HG02981 (cell line): Measurements from ENCODE around the gene C16orf96.

Source experiments
- ATAC-seq: cut with Tn5 transposase; IDR thresholded peaks from one replicate; pipeline ENCODE4 v1.9.1; 2021; ENCODE audit warnings: mild to moderate bottlenecking, moderate library complexity; ENCODE audit not compliant: unreplicated experiment

The C16orf96 gene

GRCh38 chr16:4641306-4641687, 85.2 kb downstream of the C16orf96 start:
- ATAC-seq, result no peak

GRCh38 chr16:4641895-4642294, 85.8 kb downstream of the C16orf96 start:
- no peak for ATAC-seq

GRCh38 chr16:4646773-4647643, 90.9 kb downstream of the C16orf96 start:
- ATAC-seq, result no peak

GRCh38 chr16:4647644-4647980, 91.5 kb downstream of the C16orf96 start:
- ATAC-seq, result no peak

GRCh38 chr16:4648917-4649316, 92.8 kb downstream of the C16orf96 start:
- no peak for ATAC-seq

- no peak for ATAC-seq
These were observed 93.8 kb downstream of the C16orf96 start for GRCh38 chr16:4649744-4650442.
